Upper lobe of left lung (tissue), 4 donors: ENCODE results near the gene CCDC195.

ENCODE experiments used
- EP300 ChIP-seq, 4 donors: sonication (generic); formaldehyde crosslinking; IDR thresholded peaks; one replicate each; pipeline ENCODE4 v1.5.1; 2017; ENCODE audit warnings: antibody characterized with exemption in 4 of 4, control low read depth in 2 of 4
- POLR2A ChIP-seq, 4 donors: fragments of 450-650 bp; IDR thresholded peaks; one replicate each; pipeline ENCODE4 v1.5.1; 2016 to 2017; ENCODE audit warnings: antibody characterized with exemption in 4 of 4, mild to moderate bottlenecking in 2 of 4
- TF ChIP-seq, protein P1 (sequence below), 6 experiments: fragments of 450-650 bp in 4 of 6; fragments of 200-600 bp in 2 of 6; sonication (generic) in 2 of 6; IDR thresholded peaks; one replicate each; pipeline ENCODE4 v1.5.1; 2016 to 2019; ENCODE audit warnings: antibody characterized with exemption in 6 of 6

DNA sequence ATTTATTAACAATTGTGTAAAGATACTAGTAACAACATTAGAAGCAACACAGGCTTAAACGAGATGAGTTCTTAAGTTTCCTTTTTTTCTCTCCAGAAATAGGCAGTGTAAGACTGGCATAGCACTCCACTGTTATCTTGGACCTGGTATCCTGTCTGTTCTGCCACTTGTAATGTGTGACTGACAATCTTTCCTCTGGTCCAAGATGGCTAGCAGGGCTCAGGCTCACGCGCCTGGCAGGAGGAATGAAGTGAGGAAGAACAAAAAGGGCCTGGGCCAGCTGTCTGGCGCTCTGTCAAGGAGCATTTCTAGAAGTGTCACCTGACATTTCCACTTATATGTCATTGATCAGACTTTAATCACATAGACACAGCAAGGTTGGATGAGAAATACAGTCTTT lies 31.6 kb upstream of the CCDC195 start:
- TF ChIP-seq, protein P1, sequence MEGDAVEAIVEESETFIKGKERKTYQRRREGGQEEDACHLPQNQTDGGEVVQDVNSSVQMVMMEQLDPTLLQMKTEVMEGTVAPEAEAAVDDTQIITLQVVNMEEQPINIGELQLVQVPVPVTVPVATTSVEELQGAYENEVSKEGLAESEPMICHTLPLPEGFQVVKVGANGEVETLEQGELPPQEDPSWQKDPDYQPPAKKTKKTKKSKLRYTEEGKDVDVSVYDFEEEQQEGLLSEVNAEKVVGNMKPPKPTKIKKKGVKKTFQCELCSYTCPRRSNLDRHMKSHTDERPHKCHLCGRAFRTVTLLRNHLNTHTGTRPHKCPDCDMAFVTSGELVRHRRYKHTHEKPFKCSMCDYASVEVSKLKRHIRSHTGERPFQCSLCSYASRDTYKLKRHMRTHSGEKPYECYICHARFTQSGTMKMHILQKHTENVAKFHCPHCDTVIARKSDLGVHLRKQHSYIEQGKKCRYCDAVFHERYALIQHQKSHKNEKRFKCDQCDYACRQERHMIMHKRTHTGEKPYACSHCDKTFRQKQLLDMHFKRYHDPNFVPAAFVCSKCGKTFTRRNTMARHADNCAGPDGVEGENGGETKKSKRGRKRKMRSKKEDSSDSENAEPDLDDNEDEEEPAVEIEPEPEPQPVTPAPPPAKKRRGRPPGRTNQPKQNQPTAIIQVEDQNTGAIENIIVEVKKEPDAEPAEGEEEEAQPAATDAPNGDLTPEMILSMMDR (IDR thresholded peaks at IDR 0.05) = no peak
- TF ChIP-seq POLR2A (IDR thresholded peaks at IDR 0.05) (no peak), EP300 (IDR thresholded peaks at IDR 0.05) (no peak)
